ENCODE data around the gene NLGN3. TPM values are rescaled to one million over a fixed set of nuclear protein-coding genes. Genes with fewer than 3 reads are reported as not detected.

The NLGN3 gene
- total RNA-seq, 1 experiment from 2014 or later: 0.65 TPM

DNA sequence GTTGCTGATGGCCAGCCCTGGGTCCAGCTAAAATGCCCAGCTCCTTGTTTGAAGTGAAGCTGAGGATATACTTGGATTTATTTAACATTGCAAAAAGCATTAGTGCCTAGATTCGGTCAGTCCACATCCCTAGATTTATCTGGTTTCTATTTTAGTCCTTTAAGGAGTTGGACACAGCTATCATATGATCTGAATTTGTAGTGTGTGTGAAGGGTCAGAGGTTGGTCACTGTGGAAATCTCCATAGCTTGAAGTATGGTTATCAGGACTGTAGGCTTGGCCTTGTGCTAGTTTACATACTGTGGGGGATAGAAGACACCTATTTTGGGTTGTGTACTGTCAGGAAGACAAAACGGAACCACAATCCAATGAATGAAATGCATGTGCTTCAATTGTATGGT is 28.8 kb downstream of the NLGN3 start:
- Histone ChIP-seq H3K36me3 (ENCODE audit: low read depth) (no peaks in the 10 kb centered on the region), H3K27ac (no peak overlapping the region), H3K9me3 (ENCODE audit: insufficient read depth, low read depth) (no peaks in the 10 kb centered on the region), H3K9me2 (ENCODE audit: insufficient read depth) (no peaks in the 10 kb centered on the region), H3K27me3 (ENCODE audit: insufficient read depth, low read depth) (no peaks in the 10 kb centered on the region), H3K4me3 (no peak overlapping the region), H4K20me1 (ENCODE audit: insufficient read depth) (no peaks in the 10 kb centered on the region), H2AFZ (no peak overlapping the region), H3K4me2 (no peak overlapping the region), H3K79me2 (ENCODE audit: low read depth) (no peaks in the 10 kb centered on the region), H3F3A (ENCODE audit: insufficient read depth, low read depth) (no peaks in the 10 kb centered on the region), H3K4me1 (replicated peaks; ENCODE audit: insufficient read depth) (no peaks in the 10 kb centered on the region)
- TF ChIP-seq EZH2 (IDR thresholded peaks at IDR 0.05; ENCODE audit: low read depth) (no peak), CTCF (conservative IDR thresholded peaks at IDR 0.05) (no peak)
- intact Hi-C loops (cut with micrococcal nuclease; ENCODE audit: unreplicated experiment): loop anchor here (10.0 kb wide), 1 partner anchor 399 kb away; no protein-coding TSS in a partner anchor
- ChIA-PET CTCF (no interaction called here), POLR2A (ENCODE audit: unreplicated experiment) (no interaction called here)
- BruUV-seq (replicated peaks): no TSS peak
- no peak for DNase-seq

DNA sequence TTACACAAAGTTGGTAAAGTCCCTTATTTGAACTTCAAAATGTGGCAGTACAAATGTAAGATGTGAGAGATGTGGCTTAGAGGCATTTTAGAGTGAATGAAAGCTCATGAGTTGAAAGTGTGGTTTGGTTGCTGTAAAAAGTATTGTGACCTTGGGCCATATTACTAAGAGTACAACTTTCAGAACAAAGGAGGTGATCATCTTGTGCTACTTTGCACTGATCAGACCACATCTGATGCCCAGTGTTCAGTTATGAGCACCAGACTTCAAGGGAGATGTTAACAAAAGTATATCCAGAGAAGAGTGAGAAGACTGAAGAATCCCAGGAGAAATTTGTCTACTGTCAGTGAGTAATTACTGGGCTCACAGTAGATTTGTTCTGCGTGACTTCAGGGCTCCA is 30.2 kb downstream of the NLGN3 start:
- no TSS peak for BruUV-seq (replicated peaks)
- Histone ChIP-seq H3K4me1 (replicated peaks; ENCODE audit: insufficient read depth) (no peaks in the 10 kb centered on the region), H4K20me1 (ENCODE audit: insufficient read depth) (no peaks in the 10 kb centered on the region), H3K79me2 (ENCODE audit: low read depth) (no peaks in the 10 kb centered on the region), H3K9me2 (ENCODE audit: insufficient read depth) (no peaks in the 10 kb centered on the region), H3K4me3 (no peak overlapping the region), H3K36me3 (ENCODE audit: low read depth) (no peaks in the 10 kb centered on the region), H3K27ac (no peak overlapping the region), H3K4me2 (no peak overlapping the region), H3K9me3 (ENCODE audit: insufficient read depth, low read depth) (no peaks in the 10 kb centered on the region), H3F3A (ENCODE audit: insufficient read depth, low read depth) (no peaks in the 10 kb centered on the region), H2AFZ (no peak overlapping the region), H3K27me3 (ENCODE audit: insufficient read depth, low read depth) (no peaks in the 10 kb centered on the region)
- ChIA-PET CTCF (no interaction called here), POLR2A (ENCODE audit: unreplicated experiment) (no interaction called here)
- no peak for DNase-seq
- TF ChIP-seq EZH2 (IDR thresholded peaks at IDR 0.05; ENCODE audit: low read depth) (no peak), CTCF (conservative IDR thresholded peaks at IDR 0.05) (no peak)
- intact Hi-C loops (cut with micrococcal nuclease; ENCODE audit: unreplicated experiment): loop anchor here (10.0 kb wide), 1 partner anchor 400 kb away; no protein-coding TSS in a partner anchor

DNA sequence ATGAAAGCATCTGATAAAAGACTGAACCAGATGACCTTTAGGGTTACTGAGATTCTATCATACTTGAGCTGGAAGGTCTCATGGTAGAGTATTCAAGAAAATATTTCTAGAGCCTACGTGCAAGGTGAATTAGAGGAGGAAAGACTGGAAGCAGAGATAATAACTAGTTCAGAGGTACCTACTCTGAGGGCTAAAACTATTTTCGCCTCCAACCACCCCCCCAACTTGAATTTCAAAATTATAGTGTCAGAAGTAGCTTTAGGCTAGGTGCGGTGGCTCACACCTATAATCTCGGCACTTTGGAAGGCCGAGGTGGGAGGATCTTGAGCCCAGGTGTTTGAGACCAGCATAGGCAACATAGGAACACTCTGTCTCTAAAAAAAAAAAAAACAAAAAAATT is 30.9 kb downstream of the NLGN3 start:
- intact Hi-C loops (cut with micrococcal nuclease; ENCODE audit: unreplicated experiment): loop anchor here (10.0 kb wide), 1 partner anchor 401 kb away; no protein-coding TSS in a partner anchor
- H3K4me1 ChIP-seq (replicated peaks; ENCODE audit: insufficient read depth): no peaks in the 10 kb centered on the region
- no peak overlapping the region for H2AFZ ChIP-seq
- no peaks in the 10 kb centered on the region for H3K9me2 ChIP-seq (ENCODE audit: insufficient read depth)
- H3K27me3 ChIP-seq (ENCODE audit: insufficient read depth, low read depth): no peaks in the 10 kb centered on the region
- ChIA-PET CTCF (no interaction called here), POLR2A (ENCODE audit: unreplicated experiment) (no interaction called here)
- H3K9me3 ChIP-seq (ENCODE audit: insufficient read depth, low read depth): no peaks in the 10 kb centered on the region
- H4K20me1 ChIP-seq (ENCODE audit: insufficient read depth): no peaks in the 10 kb centered on the region
- no peak overlapping the region for H3K4me2 ChIP-seq
- TF ChIP-seq CTCF (conservative IDR thresholded peaks at IDR 0.05) (no peak), EZH2 (IDR thresholded peaks at IDR 0.05; ENCODE audit: low read depth) (no peak)
- no TSS peak for BruUV-seq (replicated peaks)
- no peak for DNase-seq
- H3K4me3 ChIP-seq: no peak overlapping the region
- no peaks in the 10 kb centered on the region for H3K36me3 ChIP-seq (ENCODE audit: low read depth)
- no peaks in the 10 kb centered on the region for H3K79me2 ChIP-seq (ENCODE audit: low read depth)
- peaks cover 2% of the 10 kb centered on the region; the same call in 1 of the 2 replicates for H3F3A ChIP-seq (ENCODE audit: insufficient read depth, low read depth)
- H3K27ac ChIP-seq: no peak overlapping the region
